DMS153 treated with DMSO at 0.1 percent for 48 hours (cell line): ENCODE measurements around the gene TYW1B.
"Not testable (repeated sequence)": the region's sequence is repeated elsewhere in the genome, so short reads cannot be mapped to it uniquely, and the experiment has no call there.

Experiments
- DNase-seq: peaks from one replicate; lab custom pipeline; 2025; ENCODE audit not compliant: unreplicated experiment; lab: John Stamatoyannopoulos, UW

TYW1B gene

DNA sequence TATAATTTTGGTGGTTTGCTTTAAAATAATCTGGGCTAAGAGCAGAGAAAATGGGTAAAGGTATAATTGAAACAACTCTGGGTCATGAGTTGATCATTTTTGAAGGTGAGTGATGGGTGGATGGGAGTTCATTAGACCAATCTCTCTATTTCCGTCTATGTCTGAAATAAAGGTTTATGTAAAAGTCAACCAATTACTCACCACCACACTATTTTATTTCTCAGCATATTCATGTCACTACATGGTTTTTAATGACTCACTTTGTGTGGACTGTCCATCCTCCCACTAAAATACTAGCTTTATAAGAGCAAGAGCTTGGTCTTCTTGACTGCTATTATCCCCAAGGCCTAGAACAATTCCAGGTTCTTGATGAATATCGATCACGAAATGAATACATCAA lies 199.6 kb downstream of the TYW1B start:
- DNase-seq = not testable (repeated sequence)

DNA sequence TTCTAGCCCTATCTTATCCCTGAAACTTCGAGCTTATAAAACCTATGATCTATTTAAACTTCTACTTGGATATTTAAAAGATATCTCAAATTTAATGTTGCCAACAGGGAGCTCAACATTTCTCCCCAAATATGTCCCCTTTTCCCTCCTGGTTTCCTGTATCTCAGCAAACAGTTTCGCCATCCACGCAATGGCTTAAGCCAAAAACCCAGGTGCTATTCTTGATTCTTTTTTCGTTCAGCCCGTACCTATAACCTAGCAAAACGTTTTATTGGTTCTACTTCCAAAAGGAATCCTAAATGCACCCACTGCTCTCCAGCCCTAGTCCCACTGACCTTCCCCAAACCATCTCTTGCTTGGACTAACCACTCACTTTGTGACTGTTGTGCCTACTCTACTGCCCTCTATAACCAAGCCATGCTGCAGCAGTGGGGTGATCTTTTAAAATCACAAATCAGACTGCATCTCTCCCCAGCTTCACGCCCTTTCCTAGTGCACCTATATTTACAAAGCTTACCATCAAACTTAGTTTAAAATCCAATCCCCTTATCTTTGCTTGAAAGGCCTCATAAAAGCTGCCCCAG lies 201.5 kb downstream of the TYW1B start:
- not testable (repeated sequence) for DNase-seq

DNA sequence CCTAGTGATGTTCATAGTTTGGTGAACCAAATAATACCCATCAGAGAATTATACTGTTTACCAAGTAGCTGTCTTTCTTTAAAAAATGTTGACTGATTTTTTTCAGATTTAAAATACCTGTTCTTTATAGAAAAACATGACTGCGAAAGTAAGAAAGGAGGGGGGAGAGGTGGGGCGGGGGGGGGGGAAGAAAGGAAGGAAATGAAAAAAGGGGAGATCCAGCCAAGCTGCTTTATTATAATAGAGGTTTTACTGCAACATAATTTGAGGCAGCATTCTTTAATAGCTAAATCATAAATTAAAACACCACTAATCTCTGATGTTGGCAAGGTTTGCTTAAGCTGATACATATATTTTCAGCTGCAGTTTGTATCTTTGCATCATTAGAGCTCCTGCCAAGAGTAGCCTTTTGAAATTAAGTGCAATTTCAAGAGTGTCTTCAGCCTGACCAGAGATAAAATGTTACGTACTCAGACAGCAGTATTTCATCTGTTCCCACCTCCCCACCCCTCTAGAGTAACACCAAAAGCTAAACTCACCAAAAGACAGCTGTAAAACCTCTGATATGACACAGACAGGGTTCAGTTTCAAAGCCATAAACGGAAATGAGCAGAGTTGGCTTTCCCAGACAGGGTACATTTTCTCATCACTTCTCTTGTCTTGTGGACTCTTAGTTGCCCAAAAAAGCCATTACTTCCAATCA lies 202.1 kb downstream of the TYW1B start:
- not testable (repeated sequence) for DNase-seq

- DNase-seq = no peak
These were observed 205.5 kb downstream of the TYW1B start for GRCh38 chr7:72622532-72622931.

GRCh38 chr7:72621761-72622187 lies 206.2 kb downstream of the TYW1B start:
- not testable (repeated sequence) for DNase-seq

DNA sequence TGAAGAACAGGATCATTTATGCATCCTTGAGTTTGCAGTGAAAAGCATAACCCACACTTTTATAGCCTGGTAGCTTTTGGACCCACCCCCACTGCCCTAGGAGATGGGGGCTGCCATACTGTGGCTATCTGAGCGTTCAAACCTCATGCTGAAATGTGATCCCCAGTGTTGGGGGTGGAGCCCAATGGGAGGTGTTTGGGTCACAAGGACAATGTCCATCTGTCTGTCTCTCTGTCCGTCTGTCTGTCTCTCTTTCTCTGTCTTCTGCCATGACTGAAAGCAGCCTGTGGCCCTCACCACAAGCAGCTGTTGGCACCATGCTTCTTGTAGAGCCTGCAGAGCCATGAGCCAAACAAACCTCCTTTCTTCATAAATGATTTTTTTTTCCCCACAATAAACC lies 207.1 kb downstream of the TYW1B start:
- not testable (repeated sequence) for DNase-seq

DNA sequence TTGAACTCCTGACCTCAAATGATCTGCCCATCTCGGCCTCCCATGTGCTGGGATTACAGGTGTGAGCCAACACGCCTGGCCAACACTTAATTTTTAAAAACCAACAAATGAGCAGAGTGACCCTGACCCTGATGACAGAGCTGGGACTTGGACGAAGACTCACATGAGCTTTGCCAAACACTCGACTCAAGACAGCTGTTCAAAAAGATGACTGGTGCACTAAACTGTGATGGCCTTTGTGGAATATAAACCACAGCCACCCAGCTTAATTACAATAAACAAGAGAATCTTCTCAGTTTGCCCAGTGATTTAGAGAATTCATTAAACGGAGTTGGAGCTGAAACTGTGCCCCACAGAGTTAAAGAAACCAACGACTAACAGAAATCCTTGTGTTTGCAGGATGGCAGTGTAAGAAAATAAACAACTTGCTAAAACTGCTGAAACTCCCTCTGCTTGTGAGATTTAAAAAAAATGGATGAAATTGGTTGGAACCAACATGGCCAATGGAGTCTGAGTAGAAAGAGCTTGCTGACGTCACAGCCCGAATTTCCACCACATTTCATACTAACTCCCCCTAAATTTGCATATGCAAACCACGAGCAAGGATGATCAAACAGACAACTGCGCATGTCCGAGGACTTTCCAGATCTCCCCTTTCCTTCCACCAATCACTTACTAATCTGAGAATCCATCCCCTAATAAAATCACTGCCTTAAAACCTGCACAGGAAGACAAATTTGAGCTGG lies 209.4 kb downstream of the TYW1B start:
- not testable (repeated sequence) for DNase-seq

GRCh38 chr7:72609761-72610160 lies 218.2 kb downstream of the TYW1B start:
- DNase-seq = not testable (repeated sequence)

GRCh38 chr7:72607988-72608387 lies 220.0 kb downstream of the TYW1B start:
- DNase-seq = not testable (repeated sequence)

- not testable (repeated sequence) for DNase-seq
These were observed 222.1 kb downstream of the TYW1B start for GRCh38 chr7:72605863-72606431.

DNA sequence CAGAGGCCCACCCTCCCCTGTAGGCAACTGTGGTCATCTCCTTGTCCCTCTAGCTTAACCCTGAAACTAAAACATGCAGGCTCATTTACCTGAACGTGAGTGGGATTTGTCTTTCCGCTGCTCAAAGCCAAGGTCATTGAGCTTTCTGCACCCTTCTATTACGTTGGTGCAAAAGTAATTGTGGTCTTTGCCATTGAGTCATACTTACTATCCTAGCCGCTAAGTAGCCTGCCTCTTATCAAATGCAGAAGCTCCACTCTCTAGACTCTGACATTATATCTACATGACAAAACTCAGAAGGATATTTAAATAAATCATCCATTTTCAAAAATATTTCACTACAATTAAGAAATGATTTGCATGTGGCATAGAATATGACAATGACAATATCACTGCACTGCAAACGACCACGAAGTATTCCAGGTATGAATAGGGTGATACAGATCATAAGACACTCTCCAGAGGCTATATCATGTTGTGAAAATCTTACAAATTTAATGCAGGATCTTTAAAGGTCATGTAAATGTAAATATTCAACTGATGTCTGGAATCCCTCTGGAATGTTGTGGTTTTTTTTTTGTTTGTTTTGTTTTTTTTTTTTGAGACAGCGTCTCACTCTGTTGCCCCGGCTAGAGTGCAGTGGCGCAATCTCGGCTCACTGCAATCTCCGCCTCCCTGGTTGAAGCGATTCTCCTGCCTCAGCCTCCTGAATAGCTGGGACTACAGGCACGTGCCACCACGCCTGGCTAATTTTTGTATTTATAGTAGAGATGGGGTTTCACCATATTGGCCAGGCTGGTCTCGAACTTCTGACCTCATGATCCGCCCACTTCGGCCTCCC lies 223.0 kb downstream of the TYW1B start:
- not testable (repeated sequence) for DNase-seq

- not testable (repeated sequence) for DNase-seq
These were observed 224.5 kb downstream of the TYW1B start for GRCh38 chr7:72603476-72603875.

- no peak for DNase-seq
These were observed 224.9 kb downstream of the TYW1B start for GRCh38 chr7:72603073-72603472.

DNA sequence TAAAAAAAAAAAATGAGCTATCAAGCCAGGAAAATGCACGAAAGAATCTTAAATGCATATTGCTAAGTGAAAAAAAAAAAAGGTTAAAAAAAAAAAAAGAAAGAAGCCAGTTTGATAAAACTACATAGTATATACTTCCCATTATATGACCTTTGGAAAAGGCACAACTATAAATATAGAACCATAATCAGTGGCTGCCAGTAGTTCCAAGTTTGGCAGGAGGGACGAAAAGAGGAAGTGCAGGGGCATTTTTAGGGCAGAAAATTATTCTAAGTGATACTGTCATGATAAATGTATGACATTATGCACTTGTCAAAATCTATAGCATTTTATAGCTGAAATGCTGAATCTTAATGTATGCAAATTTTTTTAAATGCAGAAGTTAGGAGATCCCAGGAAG lies 226.3 kb downstream of the TYW1B start:
- DNase-seq = not testable (repeated sequence)

DNA sequence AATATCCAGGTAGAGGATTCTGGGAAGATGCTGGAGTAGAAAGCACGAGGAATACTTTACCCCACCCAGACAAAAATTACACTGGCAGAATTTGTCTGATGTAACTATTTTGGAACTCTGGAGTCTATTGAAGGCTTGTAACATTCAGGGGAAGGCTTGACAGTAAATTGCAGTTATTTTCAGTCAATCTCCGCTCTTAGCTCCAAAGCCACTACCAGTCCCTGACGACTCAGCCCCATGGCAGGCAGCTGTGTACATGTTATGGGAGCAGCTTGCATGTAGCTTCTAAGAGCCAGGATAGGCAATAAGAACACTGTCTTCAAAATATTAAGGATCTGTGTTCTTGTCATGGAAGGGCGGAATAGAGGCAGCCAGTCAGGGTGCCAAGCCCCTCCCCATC lies 238.0 kb downstream of the TYW1B start:
- DNase-seq = not testable (repeated sequence)

DNA sequence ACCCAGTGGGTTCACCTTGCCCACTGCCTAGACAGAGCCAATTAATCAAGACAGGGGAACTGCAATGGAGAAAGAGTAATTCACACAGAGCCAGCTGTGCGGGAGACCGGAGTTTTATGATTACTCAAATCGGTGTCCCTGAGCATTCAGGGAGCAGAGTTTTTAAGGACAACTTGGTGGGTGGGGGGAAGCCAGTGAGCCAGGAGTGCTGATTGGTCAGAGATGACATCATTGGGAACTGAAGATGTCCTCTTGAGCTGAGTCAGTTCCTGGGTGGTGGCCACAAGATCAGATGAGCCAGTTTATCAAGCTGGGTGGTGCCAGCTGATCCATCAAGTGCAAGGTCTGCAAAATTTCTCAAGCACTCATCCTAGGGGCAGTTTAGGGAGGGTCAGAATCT lies 240.7 kb downstream of the TYW1B start:
- DNase-seq = not testable (repeated sequence)

- not testable (repeated sequence) for DNase-seq
These were observed 243.4 kb downstream of the TYW1B start for GRCh38 chr7:72584576-72584975.

DNA sequence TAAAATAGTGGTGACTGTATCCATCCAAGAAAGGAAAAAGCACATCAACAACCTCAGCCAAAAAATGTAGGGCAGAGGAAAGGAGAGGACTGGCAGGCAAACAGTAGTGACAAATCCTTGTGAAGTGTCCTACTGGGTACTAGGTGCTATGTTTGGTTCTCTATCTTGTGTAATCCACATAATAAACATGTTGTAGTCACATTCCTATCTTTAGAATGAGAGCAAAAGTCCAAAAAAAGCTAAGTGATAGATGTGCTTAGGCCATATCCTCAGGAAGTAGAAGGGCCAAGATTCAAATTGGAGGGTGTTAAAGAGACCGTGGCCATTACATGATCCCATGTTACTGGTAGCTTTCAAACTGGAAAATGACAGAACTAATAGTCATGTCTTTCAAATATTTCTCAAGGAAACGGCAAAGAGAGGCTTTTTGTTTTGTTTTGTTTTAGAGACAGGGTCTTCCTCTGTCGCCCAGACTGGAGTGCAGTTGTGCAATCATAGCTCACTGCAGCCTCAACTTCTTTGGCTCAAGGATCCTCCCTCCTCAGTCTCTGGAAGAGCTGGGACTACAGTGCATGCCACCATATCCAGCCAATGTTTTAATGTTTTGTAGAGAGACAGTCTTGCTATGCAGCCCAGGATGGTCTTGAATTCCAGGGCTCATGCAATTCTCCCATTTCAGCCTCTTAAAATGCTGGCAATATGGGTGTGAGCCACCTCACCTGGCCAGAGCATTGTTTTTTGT lies 244.2 kb downstream of the TYW1B start:
- DNase-seq = not testable (repeated sequence)

DNA sequence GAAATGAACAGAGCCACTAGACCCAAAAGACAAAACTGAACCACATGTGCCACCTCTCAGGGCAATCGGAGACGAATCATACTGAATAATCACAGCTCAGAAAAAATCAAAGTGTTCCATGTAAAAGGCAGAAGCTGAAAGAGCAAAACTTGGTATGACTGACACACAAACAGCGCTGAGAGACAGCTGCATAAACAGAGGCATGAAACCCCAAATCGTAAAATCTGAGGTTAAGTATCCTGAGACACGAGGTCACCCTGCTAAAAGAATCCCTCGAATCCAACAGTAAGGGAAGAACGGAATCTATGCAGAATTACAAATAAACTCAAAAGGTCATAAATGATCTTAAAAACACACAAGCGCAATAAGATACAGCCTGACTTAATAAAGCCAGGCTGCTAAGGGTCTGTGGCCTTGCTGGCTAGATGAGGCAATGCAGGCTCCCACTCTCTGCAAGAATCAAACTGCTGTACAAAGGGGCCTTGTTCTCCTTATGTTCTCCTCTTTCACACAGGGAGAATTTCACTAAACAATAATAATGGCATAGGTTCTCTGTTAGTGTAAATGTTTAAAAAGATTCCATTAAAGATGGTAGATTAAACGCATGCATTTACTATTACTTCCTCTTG lies 247.7 kb downstream of the TYW1B start:
- not testable (repeated sequence) for DNase-seq
